ENCODE measurements around the gene MAP4K5.
"Not testable (repeated sequence)": the region's sequence is repeated elsewhere in the genome, so short reads cannot be mapped to it uniquely, and the experiment has no call there.

MAP4K5 gene

GRCh38 chr14:50531595-50532501 lies 521 bp downstream of the MAP4K5 start:
- DNase-seq (ENCODE audit: low read depth in 2 of 2): peak in 1 of 2 donors; percentile 10

GRCh38 chr14:50530794-50531365 lies 1.5 kb downstream of the MAP4K5 start:
- no peak for DNase-seq (ENCODE audit: low read depth in 2 of 2)

- DNase-seq (ENCODE audit: low read depth in 2 of 2): no peak
Measured at GRCh38 chr14:50530358-50530757, 2.0 kb downstream of the MAP4K5 start.

- DNase-seq (ENCODE audit: low read depth in 2 of 2): no peak
Measured at GRCh38 chr14:50529288-50530179, 2.8 kb downstream of the MAP4K5 start.

- DNase-seq (ENCODE audit: low read depth in 2 of 2): no peak
Measured at GRCh38 chr14:50528000-50528399, 4.4 kb downstream of the MAP4K5 start.

- no peak for DNase-seq (ENCODE audit: low read depth in 2 of 2)
Measured at GRCh38 chr14:50524731-50525515, 7.4 kb downstream of the MAP4K5 start.

GRCh38 chr14:50524060-50524459 lies 8.3 kb downstream of the MAP4K5 start:
- no peak for DNase-seq (ENCODE audit: low read depth in 2 of 2)

- DNase-seq (ENCODE audit: low read depth in 2 of 2): no peak
Measured at GRCh38 chr14:50523271-50524041, 8.9 kb downstream of the MAP4K5 start.

GRCh38 chr14:50521912-50522341 lies 10.4 kb downstream of the MAP4K5 start:
- no peak for DNase-seq (ENCODE audit: low read depth in 2 of 2)

GRCh38 chr14:50520947-50521815 lies 11.2 kb downstream of the MAP4K5 start:
- DNase-seq (ENCODE audit: low read depth in 2 of 2): peak; percentile 44 to 62

GRCh38 chr14:50516091-50516490 lies 16.3 kb downstream of the MAP4K5 start:
- no peak for DNase-seq (ENCODE audit: low read depth in 2 of 2)

GRCh38 chr14:50512463-50512862 lies 19.9 kb downstream of the MAP4K5 start:
- no peak for DNase-seq (ENCODE audit: low read depth in 2 of 2)

GRCh38 chr14:50510157-50510556 lies 22.2 kb downstream of the MAP4K5 start:
- DNase-seq (ENCODE audit: low read depth in 2 of 2): no peak

GRCh38 chr14:50507078-50507477 lies 25.3 kb downstream of the MAP4K5 start:
- DNase-seq (ENCODE audit: low read depth in 2 of 2): not testable (repeated sequence)

- no peak for DNase-seq (ENCODE audit: low read depth in 2 of 2)
Measured at GRCh38 chr14:50501642-50502041, 30.7 kb downstream of the MAP4K5 start.

- no peak for DNase-seq (ENCODE audit: low read depth in 2 of 2)
Measured at GRCh38 chr14:50497351-50497750, 35.0 kb downstream of the MAP4K5 start.

GRCh38 chr14:50489851-50490250 lies 42.5 kb downstream of the MAP4K5 start:
- DNase-seq (ENCODE audit: low read depth in 2 of 2): no peak

GRCh38 chr14:50488521-50488920 lies 43.8 kb downstream of the MAP4K5 start:
- no peak for DNase-seq (ENCODE audit: low read depth in 2 of 2)

GRCh38 chr14:50479041-50479440 lies 53.3 kb downstream of the MAP4K5 start:
- DNase-seq (ENCODE audit: low read depth in 2 of 2): no peak

- no peak for DNase-seq (ENCODE audit: low read depth in 2 of 2)
Measured at GRCh38 chr14:50477760-50478159, 54.6 kb downstream of the MAP4K5 start.
